ENCODE measurements around the gene NKX3-2.

DNA sequence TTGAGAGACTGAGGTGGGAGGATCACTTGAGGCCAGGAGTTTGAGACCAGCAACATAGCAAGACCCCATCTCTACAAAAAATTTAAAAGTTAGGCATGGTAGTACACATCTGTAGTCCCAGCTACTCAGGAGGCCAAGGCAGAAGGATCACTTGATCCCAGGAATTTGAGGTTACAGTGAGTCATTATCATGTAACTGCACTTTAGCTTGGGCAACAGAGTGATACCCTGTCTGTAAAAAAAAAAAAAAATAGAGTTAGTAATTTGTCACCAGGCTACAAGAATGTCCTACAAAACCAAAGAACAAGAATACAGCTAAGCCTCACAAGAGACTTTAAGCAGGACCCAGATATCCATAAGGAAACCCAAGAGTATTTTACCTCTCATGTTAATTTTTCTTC is 33.2 kb downstream of the NKX3-2 start:
- TF ChIP-seq, protein P1, sequence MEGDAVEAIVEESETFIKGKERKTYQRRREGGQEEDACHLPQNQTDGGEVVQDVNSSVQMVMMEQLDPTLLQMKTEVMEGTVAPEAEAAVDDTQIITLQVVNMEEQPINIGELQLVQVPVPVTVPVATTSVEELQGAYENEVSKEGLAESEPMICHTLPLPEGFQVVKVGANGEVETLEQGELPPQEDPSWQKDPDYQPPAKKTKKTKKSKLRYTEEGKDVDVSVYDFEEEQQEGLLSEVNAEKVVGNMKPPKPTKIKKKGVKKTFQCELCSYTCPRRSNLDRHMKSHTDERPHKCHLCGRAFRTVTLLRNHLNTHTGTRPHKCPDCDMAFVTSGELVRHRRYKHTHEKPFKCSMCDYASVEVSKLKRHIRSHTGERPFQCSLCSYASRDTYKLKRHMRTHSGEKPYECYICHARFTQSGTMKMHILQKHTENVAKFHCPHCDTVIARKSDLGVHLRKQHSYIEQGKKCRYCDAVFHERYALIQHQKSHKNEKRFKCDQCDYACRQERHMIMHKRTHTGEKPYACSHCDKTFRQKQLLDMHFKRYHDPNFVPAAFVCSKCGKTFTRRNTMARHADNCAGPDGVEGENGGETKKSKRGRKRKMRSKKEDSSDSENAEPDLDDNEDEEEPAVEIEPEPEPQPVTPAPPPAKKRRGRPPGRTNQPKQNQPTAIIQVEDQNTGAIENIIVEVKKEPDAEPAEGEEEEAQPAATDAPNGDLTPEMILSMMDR (IDR thresholded peaks at IDR 0.05 in 8 of 11, conservative IDR thresholded peaks at IDR 0.05 in 3 of 11): no peak
- no peak for TF ChIP-seq POLR2A (IDR thresholded peaks at IDR 0.05)
